Naive thymus-derived CD8-positive, alpha-beta T cell (primary cell): ENCODE data around the gene KIAA0513. TPM values are rescaled to one million over a fixed set of nuclear protein-coding genes. Genes with fewer than 3 reads are reported as not detected.

Experiments used
- ATAC-seq, 2 donors: fragments of 150-1000 bp; cut with Tn5 transposase in 1 of 2; sonication (Bioruptor Pico), chemical (Tn5 transposase) in 1 of 2; 1 replicate in 1 of 2; 2 replicates in 1 of 2; pipeline ENCODE4 v1.10.0; 2021; ENCODE audit warnings: mild to moderate bottlenecking in 2 of 2, moderate library complexity in 2 of 2
- POLR2A ChIA-PET: fragments of 350-600 bp; sonication (Branson Sonifier 250); formaldehyde crosslinking; loops from one replicate; lab custom pipeline; 2021; ENCODE audit warnings: antibody characterized with exemption; lab: Charles Lee
- DNase-seq, 10 donors: peaks; one replicate each; pipeline versions ENCODE4 v3.0.0 to v3.0.0-alpha.2; 2020 to 2022
- H3K27ac Mint-ChIP-seq, 10 donors: one replicate each; pipeline ENCODE4 v1.8.0; 2020 to 2022; ENCODE audit warnings: mild to moderate bottlenecking in 10 of 10, mixed read lengths in 10 of 10, moderate library complexity in 4 of 10, inconsistent platforms in 1 of 10
- H3K27me3 Mint-ChIP-seq, 5 donors: one replicate each; pipeline ENCODE4 v1.8.0; 2021 to 2022; ENCODE audit warnings: mixed read lengths in 5 of 5
- H3K36me3 Mint-ChIP-seq, 3 donors: one replicate each; pipeline ENCODE4 v1.8.0; 2020 to 2022; ENCODE audit warnings: mixed read lengths in 3 of 3, mild to moderate bottlenecking in 2 of 3, inconsistent platforms in 1 of 3
- H3K4me1 Mint-ChIP-seq, 4 donors: one replicate each; pipeline ENCODE4 v1.8.0; 2021 to 2022; ENCODE audit warnings: mixed read lengths in 4 of 4
- H3K4me3 Mint-ChIP-seq, 10 donors: one replicate each; pipeline ENCODE4 v1.8.0; 2020 to 2022; ENCODE audit warnings: mild to moderate bottlenecking in 10 of 10, mixed read lengths in 10 of 10, moderate library complexity in 6 of 10, inconsistent platforms in 1 of 10
- H3K9me3 Mint-ChIP-seq, 9 donors: one replicate each; pipeline ENCODE4 v1.8.0; 2020 to 2022; ENCODE audit warnings: mixed read lengths in 9 of 9, mild to moderate bottlenecking in 3 of 9, inconsistent platforms in 1 of 9, moderate library complexity in 1 of 9
- polyA plus RNA-seq, 3 donors: library from polyadenylated mRNA; unstranded; fragments of 300-500 nt; fragmentation: Illumina TruSeq; gene quantifications; one replicate each; pipeline ENCODE4 v1.2.3, GENCODE V29; 2021
- total RNA-seq, 8 experiments: library from RNA in 2 of 8; stranded (reverse) in 2 of 8; gene quantifications; one replicate each; pipeline ENCODE4 v1.2.3 and lab custom pipeline; 2021 to 2026

KIAA0513 gene
- total and polyA plus RNA-seq, 5 experiments from 2014 or later: 4.5 to 15.1 (median 12.1) TPM

DNA sequence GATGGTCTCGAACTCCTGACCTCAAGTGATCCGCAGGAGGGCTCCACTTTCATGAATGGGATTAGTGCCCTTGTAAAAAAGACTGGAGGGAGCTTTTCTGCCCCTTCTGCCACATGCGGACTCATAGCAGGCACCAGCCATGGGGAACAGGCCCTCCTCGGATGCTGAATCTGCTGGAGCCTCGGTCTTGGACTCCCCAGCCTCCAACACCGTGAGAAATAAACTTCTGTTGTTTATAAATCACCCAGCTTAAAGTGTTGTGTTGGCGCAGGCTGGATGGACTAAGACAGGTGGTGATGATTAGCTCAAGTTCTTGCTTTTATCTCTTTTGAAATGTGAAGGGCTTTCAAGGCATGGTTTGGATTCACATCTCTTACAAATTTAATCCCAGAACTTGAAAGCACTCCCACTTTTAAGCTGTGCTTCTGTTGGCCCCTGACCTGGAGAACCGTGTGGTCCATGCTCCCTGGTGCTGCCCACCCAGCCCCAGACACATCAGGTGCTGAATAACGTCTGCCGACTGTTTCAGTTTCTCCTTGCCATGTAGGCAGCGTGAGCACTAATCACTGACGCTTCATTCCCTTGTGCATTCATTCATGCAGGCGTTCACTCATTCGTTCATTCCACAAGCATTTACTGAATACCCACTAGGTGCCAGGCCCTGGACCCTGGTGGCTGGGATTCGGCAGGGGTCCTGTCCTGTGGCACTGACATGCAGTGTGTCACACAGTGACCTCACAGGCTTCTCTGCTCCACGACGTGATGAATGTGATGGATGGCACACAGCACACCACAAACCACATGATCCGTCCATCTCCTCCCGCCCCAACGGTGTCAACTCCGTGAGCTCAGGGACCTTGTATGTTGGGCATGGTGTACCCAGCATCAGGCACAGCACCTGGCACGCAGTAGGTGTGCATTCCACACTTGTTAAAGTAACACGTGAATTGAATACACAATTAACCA, 75.8 kb downstream of the KIAA0513 start:
- H3K36me3 Mint-ChIP-seq: no peaks in the 10 kb centered on the region
- peaks cover 20 to 62% (median 49%) of the 10 kb centered on the region in 4 donors for H3K4me1 Mint-ChIP-seq
- no peaks in the 10 kb centered on the region for H3K27me3 Mint-ChIP-seq
- H3K4me3 Mint-ChIP-seq: peak overlapping the region in 8 of 10 donors; percentile 6 to 75 (median 42)
- POLR2A ChIA-PET: interaction anchor here (0.5 to 1.2 kb wide), 4 partner anchors 13 to 76 kb away, joined by 3 to 4 read pairs (median 4); partner anchors contain the start of gene KIAA0513
- no peaks in the 10 kb centered on the region for H3K9me3 Mint-ChIP-seq
- ATAC-seq (no peak), DNase-seq (no peak)
- peak overlapping the region; percentile 66 to 95 (median 90) for H3K27ac Mint-ChIP-seq

DNA sequence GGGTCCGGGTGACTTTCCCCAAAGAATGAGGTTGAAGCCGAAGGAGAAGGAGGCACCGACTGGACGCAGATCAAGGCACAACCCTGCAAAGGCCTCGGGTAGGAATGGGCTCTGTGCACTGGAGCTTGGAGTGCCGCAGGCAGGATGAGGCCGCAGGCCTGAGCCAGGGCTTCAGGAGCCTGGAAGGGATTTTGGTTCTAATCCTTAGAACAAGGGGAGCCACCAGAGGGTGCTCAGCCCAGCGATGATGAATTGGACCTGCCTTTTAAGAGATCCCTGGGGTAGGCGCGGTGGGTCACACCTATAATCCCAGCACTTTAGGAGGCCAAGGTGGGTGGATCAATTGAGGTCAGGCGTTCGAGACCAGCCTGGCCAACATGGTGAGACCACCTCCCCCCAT, 76.6 kb downstream of the KIAA0513 start:
- H3K27me3 Mint-ChIP-seq: no peaks in the 10 kb centered on the region
- ATAC-seq: no peak
- H3K9me3 Mint-ChIP-seq: no peaks in the 10 kb centered on the region
- H3K4me3 Mint-ChIP-seq: peak overlapping the region in 8 of 10 donors; percentile 32 to 80 (median 58)
- no peaks in the 10 kb centered on the region for H3K36me3 Mint-ChIP-seq
- DNase-seq: no peak
- H3K4me1 Mint-ChIP-seq: peaks cover 20 to 62% (median 49%) of the 10 kb centered on the region in 4 donors
- H3K27ac Mint-ChIP-seq: peak overlapping the region; percentile 13 to 95 (median 90)
- POLR2A ChIA-PET: interaction anchor here (1.0 to 1.4 kb wide), 4 partner anchors 15 to 92 kb away, joined by 3 to 7 read pairs (median 6); partner anchors contain the start of gene ZDHHC7

DNA sequence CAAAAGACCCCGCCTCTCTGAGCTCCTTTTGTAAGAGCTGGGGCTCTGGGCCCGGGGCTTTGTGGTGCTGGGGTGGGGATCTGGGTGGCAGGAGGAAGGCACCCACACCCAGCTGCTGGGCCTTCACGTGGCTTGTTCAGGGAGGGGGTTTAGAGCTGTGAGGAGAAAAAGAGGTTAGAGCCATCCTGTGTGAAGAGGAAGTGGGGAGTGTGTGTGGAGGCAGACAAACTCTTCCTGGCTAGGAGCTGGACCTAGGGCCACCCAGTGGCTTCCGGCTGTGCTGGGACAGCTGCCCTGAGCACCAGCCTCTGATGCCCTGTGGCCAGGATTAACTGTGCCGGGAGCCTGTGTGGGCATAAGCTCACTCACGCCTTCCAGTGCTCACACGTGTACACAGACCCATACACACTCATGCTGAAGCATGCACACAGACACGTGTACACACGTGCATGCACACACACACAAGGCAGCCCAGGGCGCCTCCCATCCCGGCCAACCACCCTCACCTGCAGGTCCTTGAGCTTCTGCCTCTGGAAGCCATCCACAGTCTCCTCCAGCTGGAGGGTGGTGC, 77.3 kb downstream of the KIAA0513 start:
- POLR2A ChIA-PET: interaction anchor here (0.8 to 1.4 kb wide), 6 partner anchors 10 to 93 kb away, joined by 3 to 7 read pairs (median 4); partner anchors contain the start of gene ZDHHC7
- H3K36me3 Mint-ChIP-seq: no peaks in the 10 kb centered on the region

DNA sequence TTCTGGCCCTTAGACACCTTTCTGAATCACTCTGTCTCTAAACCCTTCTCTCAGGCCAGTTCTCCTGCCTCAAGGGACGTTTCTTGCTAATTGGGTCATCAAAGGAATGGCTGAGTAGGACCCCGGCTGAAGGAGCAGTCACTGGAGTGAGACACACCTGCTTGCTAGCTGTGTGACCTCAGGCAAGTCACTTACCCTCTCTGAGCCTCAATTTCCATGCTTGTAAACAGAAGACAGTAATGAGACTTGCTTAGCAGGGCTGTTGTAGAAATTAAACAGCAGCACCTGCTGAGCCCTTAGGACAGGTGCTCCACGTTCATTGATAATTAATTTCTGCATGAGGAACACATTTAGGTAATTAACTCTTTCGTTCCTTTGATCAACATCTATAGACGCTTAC, 77.9 kb downstream of the KIAA0513 start:
- Mint-ChIP-seq H3K4me1 (peaks cover 20 to 58% (median 48%) of the 10 kb centered on the region in 4 donors), H3K27ac (peak overlapping the region; percentile 77 to 95 (median 94)), H3K36me3 (no peaks in the 10 kb centered on the region), H3K9me3 (no peaks in the 10 kb centered on the region), H3K4me3 (peak overlapping the region in 4 of 10 donors; percentile 51 to 80 (median 72)), H3K27me3 (no peaks in the 10 kb centered on the region)
- POLR2A ChIA-PET: interaction anchor here (0.8 to 1.4 kb wide), 4 partner anchors 9 to 93 kb away, joined by 4 to 7 read pairs (median 6); partner anchors contain the start of gene ZDHHC7
- ATAC-seq: no peak
- no peak for DNase-seq

More for the DNA sequence above, 77.3 kb downstream of the KIAA0513 start:
- peak; percentile 87 for ATAC-seq
- DNase-seq: peak in 4 of 10 donors; percentile 16 to 56 (median 48)
- peak overlapping the region; percentile 47 to 81 (median 67) for H3K4me3 Mint-ChIP-seq
- H3K27me3 Mint-ChIP-seq: no peaks in the 10 kb centered on the region
- no peaks in the 10 kb centered on the region for H3K9me3 Mint-ChIP-seq
- peaks cover 20 to 61% (median 49%) of the 10 kb centered on the region in 4 donors for H3K4me1 Mint-ChIP-seq
- H3K27ac Mint-ChIP-seq: peak overlapping the region; percentile 77 to 95 (median 94)

DNA sequence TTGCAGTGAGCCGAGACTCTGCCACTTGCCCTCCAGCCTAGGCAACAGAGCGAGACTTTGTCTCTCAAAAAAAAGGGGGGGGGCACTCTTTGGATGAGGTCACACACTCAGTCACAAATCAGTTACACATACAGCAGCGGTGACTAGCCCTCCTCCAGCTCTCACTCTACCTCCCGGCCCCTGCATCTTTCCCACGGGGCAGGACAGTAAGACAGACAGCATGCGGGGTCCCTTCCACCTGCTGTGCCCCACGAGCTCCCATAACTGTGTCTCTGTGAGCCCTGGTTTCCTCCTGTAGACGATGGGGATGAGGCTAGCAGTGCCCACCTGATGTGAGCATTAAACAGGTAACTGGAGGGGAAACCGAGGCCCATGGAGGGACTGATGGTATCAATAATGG, 79.5 kb downstream of the KIAA0513 start:
- peaks cover 20 to 44% (median 41%) of the 10 kb centered on the region in 4 donors for H3K4me1 Mint-ChIP-seq
- DNase-seq (no peak), ATAC-seq (no peak)
- no peaks in the 10 kb centered on the region for H3K36me3 Mint-ChIP-seq
- no peaks in the 10 kb centered on the region for H3K27me3 Mint-ChIP-seq
- H3K27ac Mint-ChIP-seq: peak overlapping the region in 6 of 10 donors; percentile 48 to 95 (median 66)
- POLR2A ChIA-PET: no interaction called here
- no peak overlapping the region for H3K4me3 Mint-ChIP-seq
- H3K9me3 Mint-ChIP-seq: no peaks in the 10 kb centered on the region

DNA sequence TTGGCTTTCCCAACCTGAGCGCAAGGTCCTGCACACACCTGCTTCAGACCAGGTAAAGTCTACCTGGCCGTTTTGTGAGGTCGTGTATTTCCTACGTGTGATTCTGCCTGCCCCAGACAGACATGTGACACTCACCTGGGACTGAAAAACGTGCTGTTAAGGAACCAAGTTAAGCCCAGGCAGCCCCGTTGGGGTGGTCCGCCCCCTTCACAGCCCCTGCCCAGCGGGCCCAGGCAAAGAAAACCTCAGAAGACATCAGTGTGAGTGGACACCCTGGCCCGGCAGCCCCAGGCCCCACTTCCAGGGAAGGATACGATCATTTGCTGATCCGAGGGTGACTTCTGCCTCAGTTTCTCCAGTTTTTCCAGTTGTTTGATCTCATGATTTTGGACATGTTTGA, 79.9 kb downstream of the KIAA0513 start:
- Mint-ChIP-seq H3K27me3 (no peaks in the 10 kb centered on the region), H3K36me3 (no peaks in the 10 kb centered on the region), H3K4me1 (peaks cover 19 to 42% (median 38%) of the 10 kb centered on the region in 4 donors), H3K27ac (peak overlapping the region in 5 of 10 donors; percentile 10 to 74 (median 60)), H3K4me3 (no peak overlapping the region), H3K9me3 (no peaks in the 10 kb centered on the region)
- DNase-seq (no peak), ATAC-seq (no peak)
- POLR2A ChIA-PET: no interaction called here

DNA sequence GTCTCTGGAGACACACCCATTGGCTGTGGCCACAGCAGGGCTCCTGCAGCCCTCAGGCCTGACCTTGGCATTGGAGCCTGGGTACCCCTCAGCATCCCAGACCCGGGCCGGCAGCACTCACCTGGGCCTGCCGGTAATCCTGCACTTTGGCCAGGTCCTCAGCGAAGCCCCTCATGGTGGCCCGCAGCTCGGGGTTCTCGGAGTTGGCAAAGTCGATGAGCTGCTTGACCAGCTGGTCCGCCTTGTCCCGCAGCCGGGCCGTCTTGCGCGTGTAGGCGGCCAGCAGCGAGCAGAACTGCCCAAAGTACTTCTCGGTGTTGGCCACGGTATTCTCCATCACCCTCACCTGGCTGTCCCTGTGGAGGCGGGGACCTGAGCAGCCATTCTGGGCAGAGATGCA, 82.5 kb downstream of the KIAA0513 start:
- peak overlapping the region in 1 of 10 donors; percentile 48 for H3K27ac Mint-ChIP-seq
- peaks cover 10 to 22% (median 20%) of the 10 kb centered on the region in 4 donors for H3K4me1 Mint-ChIP-seq
- POLR2A ChIA-PET: no interaction called here
- H3K36me3 Mint-ChIP-seq: no peaks in the 10 kb centered on the region
- no peak overlapping the region for H3K4me3 Mint-ChIP-seq
- no peaks in the 10 kb centered on the region for H3K9me3 Mint-ChIP-seq
- no peaks in the 10 kb centered on the region for H3K27me3 Mint-ChIP-seq
- ATAC-seq (no peak), DNase-seq (no peak)

DNA sequence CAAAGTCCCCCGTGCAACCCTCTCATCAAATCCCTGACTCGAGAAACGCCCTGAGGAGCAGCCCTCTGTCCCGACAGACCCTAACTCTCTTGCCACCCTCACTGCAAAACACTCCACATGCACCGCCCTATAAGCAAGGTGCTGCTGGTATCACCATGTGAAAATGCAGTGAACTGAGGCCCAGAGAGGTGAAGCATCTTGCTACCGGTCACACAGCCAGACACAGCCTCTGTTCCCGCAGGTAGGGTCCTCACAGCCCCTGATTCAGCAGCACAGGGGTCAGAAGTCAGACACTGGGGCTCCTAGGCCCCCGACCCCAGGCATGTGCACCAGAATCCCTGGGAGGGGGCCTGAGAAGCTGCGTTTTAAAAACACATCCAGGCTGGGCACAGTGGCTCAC, 83.6 kb downstream of the KIAA0513 start:
- H3K36me3 Mint-ChIP-seq: no peaks in the 10 kb centered on the region
- ATAC-seq: no peak
- H3K27ac Mint-ChIP-seq: peak overlapping the region in 4 of 10 donors; percentile 21 to 68 (median 63)

DNA sequence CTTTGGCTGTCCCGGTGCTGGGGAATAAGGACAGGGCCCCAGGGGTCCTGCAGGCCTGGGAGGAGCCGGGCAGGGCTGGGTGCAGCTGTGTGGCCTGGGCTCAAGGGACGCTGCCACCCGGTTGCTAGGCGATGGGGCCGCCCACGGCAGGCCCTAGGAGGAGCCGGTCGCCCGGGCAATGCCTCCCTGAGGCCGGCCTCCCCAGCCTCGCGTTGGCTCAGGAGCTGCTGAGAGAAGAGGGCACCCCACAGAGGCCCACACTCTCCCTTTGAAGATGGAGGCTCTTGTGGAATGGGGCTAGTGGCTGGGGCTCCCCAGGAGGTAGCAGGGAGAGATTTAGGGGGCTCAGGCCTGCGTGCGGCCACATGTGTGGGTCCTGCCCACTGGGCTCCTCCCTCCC, 84.8 kb downstream of the KIAA0513 start, which contains the start of gene CIBAR2:
TSS of gene CIBAR2 (minus strand) at position 109 of the 400 bp plus-strand sequence. CDS start 120 bp downstream, outside the sequence.
- Mint-ChIP-seq H3K9me3 (no peaks in the 10 kb centered on the region), H3K4me3 (no peak within 1 kb of the TSS), H3K27me3 (no peaks in the 10 kb centered on the region), H3K36me3 (no peaks in the 10 kb centered on the region), H3K27ac (peak within 1 kb of the TSS in 8 of 10 donors; percentile 11 to 85 (median 48)), H3K4me1 (peaks cover 7 to 13% (median 10%) of the 10 kb centered on the region in 4 donors)
- ATAC-seq (no peak), DNase-seq (no peak)
- POLR2A ChIA-PET: no interaction called here

More for the DNA sequence above, 83.6 kb downstream of the KIAA0513 start:
- Mint-ChIP-seq H3K27me3 (no peaks in the 10 kb centered on the region), H3K9me3 (no peaks in the 10 kb centered on the region), H3K4me1 (peaks cover 3 to 13% (median 12%) of the 10 kb centered on the region in 4 donors), H3K4me3 (no peak overlapping the region)
- POLR2A ChIA-PET: no interaction called here
- DNase-seq: no peak

DNA sequence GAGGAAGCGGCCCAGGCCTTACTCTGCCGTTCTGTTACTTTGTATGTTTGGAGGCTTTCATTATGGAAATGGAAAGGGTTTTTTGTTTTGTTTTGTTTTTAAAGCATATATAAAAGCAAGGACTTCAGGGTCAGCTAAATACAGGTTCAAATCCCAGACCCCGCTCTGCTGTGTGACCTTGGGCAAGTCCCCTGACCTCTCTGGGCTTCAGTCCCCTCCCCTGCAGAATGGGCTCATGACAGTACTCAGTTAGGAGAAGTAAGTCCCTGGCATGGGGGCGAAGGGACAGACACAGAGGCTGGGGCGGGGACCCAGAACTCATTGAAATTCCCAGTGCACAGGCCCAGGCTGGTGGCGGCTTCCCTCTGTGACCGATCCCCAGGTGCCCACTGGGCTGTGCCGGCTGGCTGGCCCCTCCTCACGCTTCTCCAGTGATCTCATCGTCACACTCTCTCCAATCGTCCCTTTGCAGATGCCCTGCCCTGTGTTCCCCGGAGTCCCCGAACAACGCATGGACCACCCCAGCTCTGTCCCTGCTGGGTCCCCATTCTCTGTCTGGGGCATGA, 85.7 kb downstream of the KIAA0513 start:
- Mint-ChIP-seq H3K4me3 (no peak overlapping the region), H3K36me3 (no peaks in the 10 kb centered on the region), H3K4me1 (peaks cover 7 to 12% (median 9%) of the 10 kb centered on the region in 4 donors), H3K9me3 (no peaks in the 10 kb centered on the region), H3K27me3 (no peaks in the 10 kb centered on the region), H3K27ac (peak overlapping the region in 4 of 10 donors; percentile 41 to 67 (median 52))
- POLR2A ChIA-PET: no interaction called here
- no peak for ATAC-seq
- no peak for DNase-seq

DNA sequence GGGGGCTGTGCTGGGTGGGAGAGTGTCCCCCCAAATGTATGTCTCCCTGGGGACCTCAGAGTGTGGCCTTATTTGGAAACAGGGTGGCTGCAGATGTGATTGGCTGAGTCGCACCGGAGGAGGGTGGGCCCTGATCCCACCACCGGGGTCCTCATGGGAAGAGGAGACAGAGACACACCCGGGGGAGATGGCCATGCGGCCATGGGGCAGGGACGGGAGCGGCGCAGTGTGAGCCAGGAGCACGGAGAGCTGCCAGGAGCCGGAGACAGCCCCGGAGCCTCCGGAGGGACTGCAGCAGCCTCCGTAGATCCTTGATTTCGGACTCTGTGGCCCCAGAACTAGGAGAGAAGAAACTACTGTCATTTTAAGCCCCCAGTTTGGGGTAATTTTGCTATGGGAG, 86.3 kb downstream of the KIAA0513 start:
- ATAC-seq: no peak
- Mint-ChIP-seq H3K4me1 (peaks cover 7 to 12% (median 9%) of the 10 kb centered on the region in 4 donors), H3K36me3 (no peaks in the 10 kb centered on the region), H3K27me3 (no peaks in the 10 kb centered on the region), H3K4me3 (no peak overlapping the region), H3K27ac (peak overlapping the region in 1 of 10 donors; percentile 51), H3K9me3 (no peaks in the 10 kb centered on the region)
- POLR2A ChIA-PET: interaction anchor here (0.9 kb wide), 1 partner anchor 9 kb away, joined by 4 read pairs; no protein-coding TSS in a partner anchor
- no peak for DNase-seq
